ENCODE measurements around the gene PLEKHA3.
"Not testable (repeated sequence)": the region's sequence is repeated elsewhere in the genome, so short reads cannot be mapped to it uniquely, and the experiment has no call there.

The PLEKHA3 gene

GRCh38 chr2:178457390-178457886 lies 22.8 kb upstream of the PLEKHA3 start:
- no peak for FAIRE-seq
- no peak for DNase-seq (ENCODE audit: insufficient read length)
- TF ChIP-seq POLR2AphosphoS5 (IDR thresholded peaks at IDR 0.05; ENCODE audit: low read depth, low read length) (no peak), POLR2A (IDR thresholded peaks at IDR 0.05; ENCODE audit: low read depth, low read length) (no peak), TAF1 (IDR thresholded peaks at IDR 0.05; ENCODE audit: borderline replicate concordance, low read depth, low read length) (no peak)

- TF ChIP-seq TAF1 (IDR thresholded peaks at IDR 0.05; ENCODE audit: borderline replicate concordance, low read depth, low read length) (no peak), POLR2A (IDR thresholded peaks at IDR 0.05; ENCODE audit: low read depth, low read length) (no peak), POLR2AphosphoS5 (IDR thresholded peaks at IDR 0.05; ENCODE audit: low read depth, low read length) (no peak)
- DNase-seq (ENCODE audit: insufficient read length) (no peak), FAIRE-seq (no peak)
Observed at GRCh38 chr2:178469219-178469849, 10.9 kb upstream of the PLEKHA3 start.

- not testable (repeated sequence) for FAIRE-seq; DNase-seq (ENCODE audit: insufficient read length)
Observed at GRCh38 chr2:178471313-178471712, 8.9 kb upstream of the PLEKHA3 start.

DNA sequence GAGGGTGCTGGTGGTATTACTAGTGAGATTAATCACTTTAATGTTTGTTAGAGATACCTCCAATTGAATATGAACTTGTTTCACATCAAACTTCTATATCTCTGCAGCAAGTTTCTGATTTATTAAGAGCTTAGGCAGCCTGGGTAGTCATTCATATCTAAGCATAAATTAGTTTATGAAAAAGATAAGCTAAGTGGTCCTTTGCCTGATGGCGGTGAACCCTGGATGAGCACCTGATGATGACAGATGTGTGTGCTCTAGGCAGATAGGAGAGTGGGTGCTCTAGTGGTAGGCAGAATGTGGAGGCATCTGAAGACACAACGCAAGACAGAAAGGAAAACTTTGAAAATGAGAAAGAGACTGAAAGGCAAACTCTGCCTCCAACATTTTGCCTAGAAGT lies 6.9 kb upstream of the PLEKHA3 start:
- FAIRE-seq (no peak), DNase-seq (ENCODE audit: insufficient read length) (no peak)
- TF ChIP-seq POLR2A (IDR thresholded peaks at IDR 0.05; ENCODE audit: low read depth, low read length) (no peak), TAF1 (IDR thresholded peaks at IDR 0.05; ENCODE audit: borderline replicate concordance, low read depth, low read length) (no peak), POLR2AphosphoS5 (IDR thresholded peaks at IDR 0.05; ENCODE audit: low read depth, low read length) (no peak)

DNA sequence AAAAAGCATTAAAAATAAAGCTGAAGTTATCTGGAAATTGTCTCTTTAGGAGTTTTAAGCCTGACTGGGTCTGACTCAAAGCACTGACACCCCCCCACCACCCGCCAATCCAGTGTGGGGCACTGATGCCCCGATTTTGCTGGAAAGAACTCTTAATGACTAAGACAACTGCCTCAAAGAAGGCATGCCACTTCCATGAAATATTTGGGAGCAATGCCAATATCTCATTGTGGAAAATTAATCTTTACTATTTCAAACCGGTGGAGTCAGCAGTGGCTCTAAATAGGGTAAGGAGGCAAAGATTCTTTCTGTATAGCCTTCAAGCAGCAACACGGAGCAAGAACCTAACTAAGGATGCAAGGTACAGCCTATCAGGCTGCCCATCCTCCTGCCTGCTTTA lies 6.3 kb upstream of the PLEKHA3 start:
- FAIRE-seq = no peak
- TF ChIP-seq TAF1 (IDR thresholded peaks at IDR 0.05; ENCODE audit: borderline replicate concordance, low read depth, low read length) (no peak), POLR2A (IDR thresholded peaks at IDR 0.05; ENCODE audit: low read depth, low read length) (no peak), POLR2AphosphoS5 (IDR thresholded peaks at IDR 0.05; ENCODE audit: low read depth, low read length) (no peak)
- no peak for DNase-seq (ENCODE audit: insufficient read length)

- TF ChIP-seq POLR2AphosphoS5 (IDR thresholded peaks at IDR 0.05; ENCODE audit: low read depth, low read length) (no peak), POLR2A (IDR thresholded peaks at IDR 0.05; ENCODE audit: low read depth, low read length) (no peak), TAF1 (IDR thresholded peaks at IDR 0.05; ENCODE audit: borderline replicate concordance, low read depth, low read length) (no peak)
- FAIRE-seq (no peak), DNase-seq (ENCODE audit: insufficient read length) (no peak)
Observed at GRCh38 chr2:178474560-178474959, 5.7 kb upstream of the PLEKHA3 start.

GRCh38 chr2:178476477-178476876 lies 3.8 kb upstream of the PLEKHA3 start:
- no peak for FAIRE-seq
- DNase-seq (ENCODE audit: insufficient read length) = no peak
- TF ChIP-seq POLR2AphosphoS5 (IDR thresholded peaks at IDR 0.05; ENCODE audit: low read depth, low read length) = no peak
- TF ChIP-seq TAF1 (IDR thresholded peaks at IDR 0.05; ENCODE audit: borderline replicate concordance, low read depth, low read length) = no peak
- no peak for TF ChIP-seq POLR2A (IDR thresholded peaks at IDR 0.05; ENCODE audit: low read depth, low read length)

- DNase-seq (ENCODE audit: insufficient read length) = no peak
- TF ChIP-seq POLR2A (IDR thresholded peaks at IDR 0.05; ENCODE audit: low read depth, low read length) (no peak), TAF1 (IDR thresholded peaks at IDR 0.05; ENCODE audit: borderline replicate concordance, low read depth, low read length) (no peak), POLR2AphosphoS5 (IDR thresholded peaks at IDR 0.05; ENCODE audit: low read depth, low read length) (no peak)
- FAIRE-seq = no peak
Observed at GRCh38 chr2:178477443-178478129, 2.7 kb upstream of the PLEKHA3 start.

GRCh38 chr2:178478130-178478438 lies 2.2 kb upstream of the PLEKHA3 start:
- FAIRE-seq (no peak), DNase-seq (ENCODE audit: insufficient read length) (no peak)
- TF ChIP-seq TAF1 (IDR thresholded peaks at IDR 0.05; ENCODE audit: borderline replicate concordance, low read depth, low read length) (no peak), POLR2AphosphoS5 (IDR thresholded peaks at IDR 0.05; ENCODE audit: low read depth, low read length) (no peak), POLR2A (IDR thresholded peaks at IDR 0.05; ENCODE audit: low read depth, low read length) (no peak)

- FAIRE-seq (peak; percentile 99), DNase-seq (ENCODE audit: insufficient read length) (peak; percentile 48)
- TF ChIP-seq TAF1 (IDR thresholded peaks at IDR 0.05; ENCODE audit: borderline replicate concordance, low read depth, low read length) (no peak), POLR2AphosphoS5 (IDR thresholded peaks at IDR 0.05; ENCODE audit: low read depth, low read length) (peak; percentile 59; the same call in 1 of the 2 replicates), POLR2A (IDR thresholded peaks at IDR 0.05; ENCODE audit: low read depth, low read length) (peak; percentile 71)
Observed at GRCh38 chr2:178478439-178479274, 1.6 kb upstream of the PLEKHA3 start, which contains the start of gene FKBP7. Gene FKBP7, minus strand, starts transcription at chr2:178478600. Its CDS starts 101 bp downstream, at chr2:178478499.

DNA sequence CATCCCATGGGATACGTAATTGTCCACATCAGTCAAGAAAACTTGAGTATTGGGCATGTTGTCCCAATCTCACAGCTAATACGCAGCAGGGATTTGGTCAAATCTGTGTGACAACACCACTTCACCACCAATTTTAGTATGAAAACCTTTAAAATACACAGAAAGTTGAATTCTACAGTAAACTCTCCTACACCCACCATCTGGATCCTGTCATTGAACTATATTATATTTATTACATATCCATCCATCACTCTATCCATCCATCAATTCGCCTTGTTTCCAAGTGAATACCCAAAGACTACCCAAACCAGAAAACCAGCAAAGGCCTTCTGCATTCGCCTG lies 1.0 kb upstream of the PLEKHA3 start:
- FAIRE-seq = no peak
- TF ChIP-seq TAF1 (IDR thresholded peaks at IDR 0.05; ENCODE audit: borderline replicate concordance, low read depth, low read length) = no peak
- no peak for TF ChIP-seq POLR2AphosphoS5 (IDR thresholded peaks at IDR 0.05; ENCODE audit: low read depth, low read length)
- no peak for TF ChIP-seq POLR2A (IDR thresholded peaks at IDR 0.05; ENCODE audit: low read depth, low read length)
- no peak for DNase-seq (ENCODE audit: insufficient read length)
